ENCODE measurements around the gene KCNG1. TPM values are rescaled to one million over a fixed set of nuclear protein-coding genes. Genes with fewer than 3 reads are reported as not detected.
A peak's percentile ranks its signal among the peaks of the same experiment; 100 is the strongest.
"Not testable (repeated sequence)": the region's sequence is repeated elsewhere in the genome, so short reads cannot be mapped to it uniquely, and the experiment has no call there.

Gene KCNG1
- total and polyA plus RNA-seq, 4 donors = 2.6 to 10.4 (median 7.7) TPM

DNA sequence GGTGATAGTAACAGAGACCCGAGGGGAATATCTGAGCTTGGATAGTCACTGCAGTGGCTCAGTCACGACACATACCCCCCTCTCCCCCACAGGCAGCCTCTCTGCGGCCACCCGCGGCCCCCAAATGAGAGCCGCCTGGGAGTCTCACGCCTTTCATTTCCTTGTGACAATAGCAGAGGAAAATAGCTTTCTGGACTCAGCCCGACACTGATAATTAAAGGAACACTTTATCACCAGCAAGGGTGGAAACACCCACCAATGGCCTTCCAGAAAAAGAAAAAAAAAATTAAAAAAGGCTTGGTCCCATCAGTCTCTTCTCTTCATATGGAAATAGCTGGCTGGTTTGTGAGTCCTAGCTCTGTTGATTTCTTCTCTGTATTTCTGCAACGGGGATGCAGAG, 35.1 kb upstream of the KCNG1 start:
- peak in 1 of 6 donors; percentile 40 for DNase-seq (ENCODE audit: low read depth in 4 of 6, low spot score in 6 of 6)
- Histone ChIP-seq H3K36me3 (ENCODE audit: control insufficient read depth, insufficient read depth, low read length) (no peaks in the 10 kb centered on the region), H3K9me3 (ENCODE audit: control insufficient read depth, insufficient read depth, low read length) (no peaks in the 10 kb centered on the region), H3K4me1 (ENCODE audit: control insufficient read depth, insufficient read depth, low read length) (peaks cover 13% of the 10 kb centered on the region), H3K27ac (ENCODE audit: low read depth, low read length) (no peak overlapping the region), H3K4me3 (ENCODE audit: low read depth, low read length) (no peak overlapping the region), H3K27me3 (ENCODE audit: control insufficient read depth, insufficient read depth, low read length) (no peaks in the 10 kb centered on the region)
- WGBS (ENCODE audit: insufficient coverage) = 24% methylated on average over 7 of the region's 9 CpGs

- no peaks in the 10 kb centered on the region for H3K36me3 ChIP-seq (ENCODE audit: control insufficient read depth, insufficient read depth, low read length)
- no peak for DNase-seq (ENCODE audit: low read depth in 4 of 6, low spot score in 6 of 6)
- H3K27me3 ChIP-seq (ENCODE audit: control insufficient read depth, insufficient read depth, low read length) = no peaks in the 10 kb centered on the region
- H3K9me3 ChIP-seq (ENCODE audit: control insufficient read depth, insufficient read depth, low read length) = no peaks in the 10 kb centered on the region
- H3K4me3 ChIP-seq (ENCODE audit: low read depth, low read length) = no peak overlapping the region
- H3K27ac ChIP-seq (ENCODE audit: low read depth, low read length) = no peak overlapping the region
- 58% methylated on average over 10 of the region's 11 CpGs for WGBS (ENCODE audit: insufficient coverage)
- peaks cover 7% of the 10 kb centered on the region for H3K4me1 ChIP-seq (ENCODE audit: control insufficient read depth, insufficient read depth, low read length)
Observed at GRCh38 chr20:51054233-51054632, 31.3 kb upstream of the KCNG1 start.

GRCh38 chr20:51050531-51051075, 27.7 kb upstream of the KCNG1 start:
- WGBS (ENCODE audit: insufficient coverage) = 89% methylated on average over 1 of the region's 8 CpGs
- H3K4me3 ChIP-seq (ENCODE audit: low read depth, low read length) = no peak overlapping the region
- DNase-seq (ENCODE audit: low read depth in 4 of 6, low spot score in 6 of 6) = peak in 3 of 6 donors; percentile 31 to 81 (median 52)
- no peaks in the 10 kb centered on the region for H3K9me3 ChIP-seq (ENCODE audit: control insufficient read depth, insufficient read depth, low read length)
- H3K27ac ChIP-seq (ENCODE audit: low read depth, low read length) = no peak overlapping the region
- H3K27me3 ChIP-seq (ENCODE audit: control insufficient read depth, insufficient read depth, low read length) = no peaks in the 10 kb centered on the region
- H3K36me3 ChIP-seq (ENCODE audit: control insufficient read depth, insufficient read depth, low read length) = no peaks in the 10 kb centered on the region
- no peaks in the 10 kb centered on the region for H3K4me1 ChIP-seq (ENCODE audit: control insufficient read depth, insufficient read depth, low read length)

- Histone ChIP-seq H3K27ac (ENCODE audit: low read depth, low read length) (no peak overlapping the region), H3K9me3 (ENCODE audit: control insufficient read depth, insufficient read depth, low read length) (no peaks in the 10 kb centered on the region), H3K27me3 (ENCODE audit: control insufficient read depth, insufficient read depth, low read length) (peaks cover 2% of the 10 kb centered on the region), H3K36me3 (ENCODE audit: control insufficient read depth, insufficient read depth, low read length) (no peaks in the 10 kb centered on the region), H3K4me3 (ENCODE audit: low read depth, low read length) (no peak overlapping the region), H3K4me1 (ENCODE audit: control insufficient read depth, insufficient read depth, low read length) (no peaks in the 10 kb centered on the region)
- no peak for DNase-seq (ENCODE audit: low read depth in 4 of 6, low spot score in 6 of 6)
- 93% methylated on average over 2 of the region's 9 CpGs for WGBS (ENCODE audit: insufficient coverage)
Observed at GRCh38 chr20:51046021-51046985, 23.4 kb upstream of the KCNG1 start.

DNA sequence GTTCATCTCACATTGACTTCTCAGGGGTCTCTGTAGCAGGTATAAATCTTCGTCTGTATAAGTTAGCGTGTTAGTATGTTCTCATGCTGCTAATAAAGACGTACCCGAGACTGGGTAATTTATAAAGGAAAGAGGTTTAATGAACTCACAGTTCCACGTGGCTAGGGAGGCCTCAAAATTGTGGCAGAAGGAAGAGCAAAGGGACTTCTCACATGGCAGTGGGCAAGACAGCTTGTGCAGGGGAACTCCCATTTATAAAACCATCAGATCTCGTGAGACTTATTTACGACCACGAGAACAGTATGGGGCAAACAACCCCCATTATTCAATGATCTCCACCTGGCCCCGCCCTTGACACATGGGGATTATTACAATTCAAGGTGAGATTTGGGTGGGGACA, 22.6 kb upstream of the KCNG1 start:
- 78% methylated on average over 5 of the region's 9 CpGs for WGBS (ENCODE audit: insufficient coverage)
- H3K4me3 ChIP-seq (ENCODE audit: low read depth, low read length); H3K27me3 ChIP-seq (ENCODE audit: control insufficient read depth, insufficient read depth, low read length); H3K36me3 ChIP-seq (ENCODE audit: control insufficient read depth, insufficient read depth, low read length); H3K9me3 ChIP-seq (ENCODE audit: control insufficient read depth, insufficient read depth, low read length); DNase-seq (ENCODE audit: low read depth in 4 of 6, low spot score in 6 of 6); H3K27ac ChIP-seq (ENCODE audit: low read depth, low read length); H3K4me1 ChIP-seq (ENCODE audit: control insufficient read depth, insufficient read depth, low read length): not testable (repeated sequence)

DNA sequence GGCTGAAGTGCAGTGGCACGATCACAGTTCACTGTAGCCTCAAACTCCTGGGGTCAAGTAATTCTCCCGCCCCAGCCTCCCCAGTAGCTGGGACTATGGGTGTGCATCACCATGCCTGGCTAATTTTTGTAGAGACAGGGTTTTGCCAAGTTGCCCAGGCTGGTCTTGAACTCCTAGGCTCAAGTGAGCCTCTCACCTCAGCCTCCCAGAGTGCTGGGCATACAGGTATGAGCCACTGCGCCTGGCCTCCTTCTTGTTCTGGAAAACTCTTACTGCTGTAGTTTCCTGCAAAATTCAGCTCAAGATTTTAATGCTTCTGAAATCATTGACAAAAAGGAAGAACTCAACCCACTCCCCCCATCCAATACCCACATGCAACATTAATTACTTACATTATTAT, 21.9 kb upstream of the KCNG1 start:
- H3K9me3 ChIP-seq (ENCODE audit: control insufficient read depth, insufficient read depth, low read length) = no peaks in the 10 kb centered on the region
- H3K27ac ChIP-seq (ENCODE audit: low read depth, low read length) = no peak overlapping the region
- H3K36me3 ChIP-seq (ENCODE audit: control insufficient read depth, insufficient read depth, low read length) = no peaks in the 10 kb centered on the region
- peaks cover 2% of the 10 kb centered on the region for H3K27me3 ChIP-seq (ENCODE audit: control insufficient read depth, insufficient read depth, low read length)
- 90% methylated on average over 3 of the region's 3 CpGs for WGBS (ENCODE audit: insufficient coverage)
- no peaks in the 10 kb centered on the region for H3K4me1 ChIP-seq (ENCODE audit: control insufficient read depth, insufficient read depth, low read length)
- H3K4me3 ChIP-seq (ENCODE audit: low read depth, low read length) = no peak overlapping the region
- no peak for DNase-seq (ENCODE audit: low read depth in 4 of 6, low spot score in 6 of 6)

- no peak for DNase-seq (ENCODE audit: low read depth in 4 of 6, low spot score in 6 of 6)
- no CpG with 5 or more reads among the region's 5 CpGs for WGBS (ENCODE audit: insufficient coverage)
- Histone ChIP-seq H3K36me3 (ENCODE audit: control insufficient read depth, insufficient read depth, low read length) (no peaks in the 10 kb centered on the region), H3K27me3 (ENCODE audit: control insufficient read depth, insufficient read depth, low read length) (peaks cover 2% of the 10 kb centered on the region), H3K4me1 (ENCODE audit: control insufficient read depth, insufficient read depth, low read length) (no peaks in the 10 kb centered on the region), H3K27ac (ENCODE audit: low read depth, low read length) (no peak overlapping the region), H3K4me3 (ENCODE audit: low read depth, low read length) (no peak overlapping the region), H3K9me3 (ENCODE audit: control insufficient read depth, insufficient read depth, low read length) (no peaks in the 10 kb centered on the region)
Observed at GRCh38 chr20:51043811-51044210, 20.9 kb upstream of the KCNG1 start.

DNA sequence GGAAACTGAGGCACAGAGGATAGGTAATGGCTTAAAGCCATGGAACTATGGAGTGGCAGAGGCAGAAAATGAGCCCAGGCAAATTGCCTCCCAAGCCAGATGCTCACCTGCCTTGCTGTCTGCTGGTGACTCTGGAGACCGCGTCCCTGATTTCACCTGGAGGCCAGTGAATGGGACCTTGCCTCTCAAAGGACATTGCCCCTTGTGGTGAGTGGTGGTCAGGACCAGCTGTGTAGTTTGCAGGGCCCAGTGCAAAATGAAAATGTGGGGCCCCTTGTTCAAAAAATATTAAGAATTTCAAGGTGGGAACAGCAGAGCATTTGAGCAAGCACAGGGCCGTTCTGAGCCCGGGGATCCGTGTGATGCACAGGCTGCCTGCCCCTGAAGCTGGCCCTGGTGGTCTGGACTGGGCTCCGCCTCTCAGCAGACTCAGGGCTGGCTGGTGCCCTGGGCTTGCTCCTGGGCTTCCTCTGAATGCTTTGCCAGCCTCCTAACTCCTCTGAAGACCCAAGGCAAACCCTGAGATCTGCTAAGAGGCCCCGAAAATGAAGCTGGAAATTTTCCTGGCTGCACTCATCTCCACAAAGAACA, 19.8 kb upstream of the KCNG1 start:
- Histone ChIP-seq H3K27ac (ENCODE audit: low read depth, low read length) (no peak overlapping the region), H3K9me3 (ENCODE audit: control insufficient read depth, insufficient read depth, low read length) (no peaks in the 10 kb centered on the region), H3K27me3 (ENCODE audit: control insufficient read depth, insufficient read depth, low read length) (peaks cover 2% of the 10 kb centered on the region), H3K36me3 (ENCODE audit: control insufficient read depth, insufficient read depth, low read length) (no peaks in the 10 kb centered on the region), H3K4me1 (ENCODE audit: control insufficient read depth, insufficient read depth, low read length) (peaks cover 4% of the 10 kb centered on the region), H3K4me3 (ENCODE audit: low read depth, low read length) (no peak overlapping the region)
- DNase-seq (ENCODE audit: low read depth in 4 of 6, low spot score in 6 of 6) = no peak
- 77% methylated on average over 7 of the region's 7 CpGs for WGBS (ENCODE audit: insufficient coverage)

DNA sequence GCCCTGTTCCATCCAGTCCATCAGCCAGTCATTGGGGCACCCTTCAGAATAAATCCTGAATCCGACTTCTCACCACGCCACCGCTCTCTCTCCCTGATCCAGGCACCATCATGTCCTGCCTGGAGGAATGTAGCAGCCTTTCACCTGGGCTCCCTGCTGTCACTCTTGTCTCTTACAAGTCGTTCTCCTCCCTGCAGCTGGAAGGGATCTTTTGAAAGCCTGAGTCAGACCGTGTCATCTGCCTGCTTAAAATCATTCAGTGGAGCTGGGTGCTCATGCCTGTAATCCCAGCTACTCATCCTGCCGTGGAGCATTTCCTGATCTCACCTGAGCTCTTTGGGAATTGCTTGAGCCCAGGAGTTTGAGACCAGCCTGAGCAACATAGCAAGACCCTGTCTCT, 19.2 kb upstream of the KCNG1 start:
- 65% methylated on average over 6 of the region's 6 CpGs for WGBS (ENCODE audit: insufficient coverage)
- Histone ChIP-seq H3K4me1 (ENCODE audit: control insufficient read depth, insufficient read depth, low read length) (peaks cover 10% of the 10 kb centered on the region), H3K36me3 (ENCODE audit: control insufficient read depth, insufficient read depth, low read length) (no peaks in the 10 kb centered on the region), H3K4me3 (ENCODE audit: low read depth, low read length) (no peak overlapping the region), H3K27me3 (ENCODE audit: control insufficient read depth, insufficient read depth, low read length) (peaks cover 2% of the 10 kb centered on the region), H3K27ac (ENCODE audit: low read depth, low read length) (no peak overlapping the region), H3K9me3 (ENCODE audit: control insufficient read depth, insufficient read depth, low read length) (no peaks in the 10 kb centered on the region)
- no peak for DNase-seq (ENCODE audit: low read depth in 4 of 6, low spot score in 6 of 6)
